GM12872 (cell line): ENCODE data around the gene C2CD3.

Experiments
- TF ChIP-seq, protein P1 (sequence below): IDR thresholded peaks from 3 replicates; pipeline ENCODE4 v1.5.1; 2011; ENCODE audit warnings: low read depth, mild to moderate bottlenecking, low read length, moderate library complexity; ENCODE audit not compliant: insufficient read depth

Gene C2CD3

DNA sequence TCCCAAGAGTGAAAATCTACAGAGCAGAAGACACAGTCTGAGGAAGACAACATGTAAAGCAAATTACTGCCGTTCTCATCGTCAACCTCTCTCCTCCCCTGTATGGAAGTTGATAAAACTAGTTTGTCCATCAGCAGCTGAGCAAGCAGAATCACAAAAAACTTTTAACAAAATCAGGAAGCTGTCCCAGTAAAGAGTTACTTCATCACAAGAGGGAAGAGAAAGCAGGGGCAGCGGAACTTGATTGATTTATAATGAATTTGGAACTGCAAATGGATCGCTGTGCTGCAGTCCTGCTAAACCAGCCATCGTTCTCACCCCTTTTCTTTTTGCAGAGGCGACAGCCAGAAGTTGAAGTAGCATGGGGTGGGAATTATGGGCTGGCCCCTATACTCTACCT is 148.3 kb downstream of the C2CD3 start:
- TF ChIP-seq, protein P1, sequence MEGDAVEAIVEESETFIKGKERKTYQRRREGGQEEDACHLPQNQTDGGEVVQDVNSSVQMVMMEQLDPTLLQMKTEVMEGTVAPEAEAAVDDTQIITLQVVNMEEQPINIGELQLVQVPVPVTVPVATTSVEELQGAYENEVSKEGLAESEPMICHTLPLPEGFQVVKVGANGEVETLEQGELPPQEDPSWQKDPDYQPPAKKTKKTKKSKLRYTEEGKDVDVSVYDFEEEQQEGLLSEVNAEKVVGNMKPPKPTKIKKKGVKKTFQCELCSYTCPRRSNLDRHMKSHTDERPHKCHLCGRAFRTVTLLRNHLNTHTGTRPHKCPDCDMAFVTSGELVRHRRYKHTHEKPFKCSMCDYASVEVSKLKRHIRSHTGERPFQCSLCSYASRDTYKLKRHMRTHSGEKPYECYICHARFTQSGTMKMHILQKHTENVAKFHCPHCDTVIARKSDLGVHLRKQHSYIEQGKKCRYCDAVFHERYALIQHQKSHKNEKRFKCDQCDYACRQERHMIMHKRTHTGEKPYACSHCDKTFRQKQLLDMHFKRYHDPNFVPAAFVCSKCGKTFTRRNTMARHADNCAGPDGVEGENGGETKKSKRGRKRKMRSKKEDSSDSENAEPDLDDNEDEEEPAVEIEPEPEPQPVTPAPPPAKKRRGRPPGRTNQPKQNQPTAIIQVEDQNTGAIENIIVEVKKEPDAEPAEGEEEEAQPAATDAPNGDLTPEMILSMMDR, result no peak

DNA sequence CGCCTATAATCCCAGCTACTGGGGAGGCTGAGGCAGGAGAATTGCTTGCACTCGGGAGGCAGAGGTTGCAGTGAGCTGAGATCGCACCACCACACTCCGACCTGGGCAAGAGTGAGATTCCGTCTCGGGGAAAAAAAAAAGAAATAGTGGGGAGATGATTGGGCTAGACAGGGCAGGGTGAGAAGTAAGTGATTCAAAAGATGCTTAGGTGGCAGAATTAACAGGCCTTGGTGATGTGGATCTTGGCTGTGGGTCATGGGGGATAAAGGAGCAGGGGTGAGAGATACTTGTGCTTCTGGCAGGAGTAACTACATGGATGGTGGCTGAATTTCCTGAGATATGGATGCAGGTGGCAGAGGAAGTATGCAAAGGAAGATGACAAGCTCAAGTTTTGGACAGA is 148.8 kb downstream of the C2CD3 start:
- TF ChIP-seq, protein P1, result no peak

DNA sequence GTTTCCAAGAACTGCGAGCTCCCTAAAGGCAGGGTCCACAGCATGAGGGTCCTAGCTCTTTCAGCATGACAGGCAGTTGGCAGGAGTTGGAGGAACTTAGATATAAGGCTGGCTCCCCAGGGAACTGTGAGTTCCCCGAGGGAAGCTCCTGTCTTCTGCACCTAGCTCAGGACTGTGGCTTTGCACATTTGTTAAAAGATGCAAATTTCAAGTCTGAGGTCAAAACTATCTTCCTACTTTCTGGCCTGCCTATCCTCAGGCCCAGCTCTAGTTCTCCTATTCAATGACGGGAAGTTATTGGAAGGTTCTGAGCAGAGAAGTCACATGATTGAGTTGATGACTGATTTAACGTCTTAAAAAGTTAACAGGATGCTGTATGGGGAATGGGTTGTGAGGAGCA is 150.3 kb downstream of the C2CD3 start:
- TF ChIP-seq, protein P1, result no peak

DNA sequence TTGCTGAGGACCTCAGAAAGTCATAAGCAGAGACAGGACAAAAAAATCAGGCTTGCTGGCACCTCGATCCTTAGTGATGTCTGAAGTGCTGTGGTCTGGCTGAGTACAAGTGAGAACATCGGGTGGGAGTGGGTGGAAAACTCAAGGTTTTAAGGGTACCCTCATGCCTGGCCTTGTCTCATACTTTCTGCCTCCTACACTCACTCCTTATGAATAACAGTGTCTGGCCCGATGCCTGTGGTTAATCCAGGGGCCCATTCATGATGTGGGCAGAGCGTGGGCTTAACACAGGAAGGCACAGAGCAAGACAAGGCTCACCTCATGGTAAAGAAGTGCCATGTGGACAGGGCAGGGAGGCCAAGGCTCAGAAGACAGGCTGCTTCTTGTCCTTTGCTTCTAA is 150.9 kb downstream of the C2CD3 start:
- TF ChIP-seq, protein P1, result no peak

DNA sequence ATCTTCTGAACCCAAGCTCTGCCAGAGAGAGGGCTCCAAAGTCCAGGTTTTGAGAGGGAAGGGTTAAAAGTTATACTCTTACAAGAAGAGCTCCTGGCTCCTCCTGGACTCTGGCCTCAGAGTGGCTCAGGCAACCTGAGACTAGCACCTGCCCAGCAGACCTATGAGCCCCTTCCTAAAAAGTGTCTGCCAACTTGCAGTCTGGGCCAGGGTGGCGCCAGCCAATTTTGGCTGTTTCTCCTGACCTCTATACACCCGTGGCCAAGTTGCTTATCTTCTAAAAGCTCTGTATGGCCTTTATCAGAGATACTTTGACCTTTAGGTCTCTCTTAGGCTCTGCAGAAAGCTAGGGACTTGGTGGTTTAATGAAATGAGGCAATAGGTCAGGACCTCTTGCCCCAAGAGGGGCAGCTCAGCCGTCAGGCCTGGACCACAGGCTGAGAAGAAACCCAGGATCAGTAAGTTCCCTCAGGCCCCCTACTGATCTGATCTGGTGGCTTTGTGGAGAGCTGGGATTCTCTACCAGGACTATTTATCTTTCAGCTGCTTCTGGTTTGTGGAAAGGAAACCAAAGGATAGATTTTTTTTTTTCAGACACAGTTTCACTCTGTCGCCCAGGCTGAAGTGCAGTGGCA is 151.6 kb downstream of the C2CD3 start:
- TF ChIP-seq, protein P1, result no peak

DNA sequence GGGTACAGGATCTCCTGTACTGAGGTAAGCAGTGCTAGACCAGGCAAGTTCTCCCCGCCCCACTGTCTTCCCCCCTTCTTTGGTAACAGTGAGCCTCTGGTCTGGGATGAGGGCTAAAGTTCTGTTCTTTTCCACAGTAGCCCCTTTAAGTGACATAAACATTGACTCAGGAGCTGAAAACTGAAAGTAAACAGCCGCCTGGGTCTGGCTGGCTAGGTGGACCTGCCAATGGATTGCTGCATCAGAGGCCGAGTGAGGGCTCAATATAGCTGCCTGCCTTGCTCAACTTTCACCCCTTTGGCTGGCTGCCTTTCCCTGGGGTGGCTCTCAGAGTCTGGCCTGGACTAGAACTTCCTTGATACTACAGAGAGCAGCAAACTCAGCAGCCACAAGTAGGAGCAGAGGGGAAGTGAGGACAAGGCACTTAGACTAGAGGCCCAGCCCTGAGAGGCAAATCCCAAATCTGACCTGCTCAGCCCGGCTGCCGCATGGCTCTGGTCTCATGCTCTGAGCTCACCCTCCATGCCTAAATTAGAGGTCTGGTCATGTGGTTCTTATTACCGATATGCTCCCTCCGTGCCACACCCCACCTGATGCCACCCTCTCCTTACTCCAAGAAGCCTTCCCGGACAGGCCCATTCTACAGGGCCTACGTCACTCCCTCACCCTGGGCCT is 152.3 kb downstream of the C2CD3 start:
- TF ChIP-seq, protein P1, result no peak

DNA sequence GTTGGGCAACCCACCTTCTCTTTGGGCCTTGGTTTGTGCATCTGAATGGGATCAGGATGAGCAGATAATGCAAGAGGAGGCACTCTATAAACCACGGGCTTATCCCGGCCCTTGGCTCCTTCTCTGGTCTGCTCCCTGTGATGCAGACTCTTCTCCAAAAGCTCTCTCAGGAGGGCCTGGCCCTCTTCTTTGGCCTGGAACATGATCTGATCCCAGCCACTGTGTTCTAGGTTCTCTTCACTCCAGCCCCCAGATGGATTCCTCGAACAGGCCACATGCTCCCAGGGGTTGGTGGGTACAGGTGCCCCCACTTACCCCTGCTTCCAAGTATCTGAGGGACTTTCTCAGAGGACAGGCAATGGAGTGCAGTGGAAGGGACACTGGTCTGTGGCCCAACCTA is 153.2 kb downstream of the C2CD3 start:
- TF ChIP-seq, protein P1, result no peak
